GM21723 (cell line): Measurements from ENCODE around the gene HOXA3.

Experiments used
- ATAC-seq: cut with Tn5 transposase; IDR thresholded peaks from one replicate; pipeline ENCODE4 v1.9.1; 2021; ENCODE audit warnings: mild to moderate bottlenecking, moderate library complexity; ENCODE audit not compliant: unreplicated experiment

HOXA3 gene

DNA sequence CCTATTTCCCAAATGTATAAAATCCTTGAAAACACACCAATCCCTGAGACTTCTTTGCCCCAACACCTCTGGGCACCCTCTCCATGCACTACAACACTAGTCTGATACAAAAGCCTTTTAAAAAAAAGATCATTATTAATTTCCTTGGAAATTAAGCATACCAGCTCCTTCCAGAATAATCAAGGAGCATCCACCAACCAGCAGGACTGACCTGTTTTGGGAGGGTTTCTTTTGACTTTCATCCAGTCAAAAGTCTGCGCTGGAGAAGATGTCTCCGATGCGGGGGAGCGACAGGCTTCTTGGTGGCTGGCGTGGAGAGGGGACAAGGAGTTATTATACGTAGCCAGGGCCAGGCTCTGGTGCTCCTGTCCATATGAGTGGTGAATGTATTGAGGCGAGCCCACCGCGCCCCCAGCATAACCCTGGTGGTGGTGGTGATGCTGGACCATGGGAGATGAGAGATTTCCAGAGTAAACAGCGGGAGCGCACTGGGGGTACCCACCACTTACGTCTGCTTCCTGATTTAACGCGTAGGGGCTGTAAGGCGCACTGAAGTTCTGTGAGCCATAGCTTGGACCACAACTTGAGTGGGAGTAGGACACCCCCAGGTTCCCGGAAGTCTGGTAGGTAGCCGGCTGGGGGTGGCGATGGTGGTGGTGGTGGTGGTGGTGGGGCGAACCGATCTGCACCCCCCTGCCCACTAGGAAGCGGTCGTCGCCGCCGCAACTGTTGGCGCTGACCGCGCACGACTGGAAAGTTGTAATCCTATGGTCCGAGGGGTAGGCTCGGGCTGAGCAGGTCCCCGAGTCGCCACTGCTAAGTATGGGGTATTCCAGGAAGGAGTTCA lies 57.1 kb downstream of the HOXA3 start:
- ATAC-seq = no peak

DNA sequence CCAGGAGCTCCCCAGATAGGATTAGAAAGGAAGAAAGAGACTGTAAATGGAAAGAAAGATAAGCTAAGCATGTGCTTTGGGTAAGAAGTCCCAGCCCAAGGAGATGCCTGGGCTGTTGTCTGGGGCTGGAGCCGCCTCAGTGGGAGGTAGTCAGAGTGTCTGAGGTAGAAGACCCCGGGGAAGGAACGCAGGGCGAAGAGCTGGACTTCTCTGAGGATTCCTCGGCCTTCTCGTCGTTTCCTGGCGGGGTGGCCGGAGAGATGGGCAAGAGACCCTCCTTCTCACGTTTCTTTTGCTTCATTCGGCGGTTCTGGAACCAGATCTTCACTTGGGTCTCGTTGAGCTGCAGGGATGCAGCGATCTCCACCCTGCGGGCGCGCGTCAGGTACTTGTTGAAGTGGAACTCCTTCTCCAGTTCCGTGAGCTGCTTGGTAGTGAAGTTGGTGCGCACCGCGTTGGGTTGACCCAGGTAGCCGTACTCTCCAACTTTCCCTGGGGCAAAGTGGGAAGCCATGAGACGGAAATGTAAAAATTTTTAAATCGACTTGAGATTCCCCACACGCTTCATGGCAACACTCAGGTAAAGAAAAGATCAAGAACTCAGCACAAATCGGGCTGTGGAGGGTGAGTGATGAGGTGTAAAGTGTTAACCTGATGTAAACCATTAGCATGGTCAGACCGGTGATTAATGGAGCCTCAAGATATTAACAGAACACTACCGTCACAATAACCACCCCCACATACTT lies 57.9 kb downstream of the HOXA3 start:
- ATAC-seq = no peak

DNA sequence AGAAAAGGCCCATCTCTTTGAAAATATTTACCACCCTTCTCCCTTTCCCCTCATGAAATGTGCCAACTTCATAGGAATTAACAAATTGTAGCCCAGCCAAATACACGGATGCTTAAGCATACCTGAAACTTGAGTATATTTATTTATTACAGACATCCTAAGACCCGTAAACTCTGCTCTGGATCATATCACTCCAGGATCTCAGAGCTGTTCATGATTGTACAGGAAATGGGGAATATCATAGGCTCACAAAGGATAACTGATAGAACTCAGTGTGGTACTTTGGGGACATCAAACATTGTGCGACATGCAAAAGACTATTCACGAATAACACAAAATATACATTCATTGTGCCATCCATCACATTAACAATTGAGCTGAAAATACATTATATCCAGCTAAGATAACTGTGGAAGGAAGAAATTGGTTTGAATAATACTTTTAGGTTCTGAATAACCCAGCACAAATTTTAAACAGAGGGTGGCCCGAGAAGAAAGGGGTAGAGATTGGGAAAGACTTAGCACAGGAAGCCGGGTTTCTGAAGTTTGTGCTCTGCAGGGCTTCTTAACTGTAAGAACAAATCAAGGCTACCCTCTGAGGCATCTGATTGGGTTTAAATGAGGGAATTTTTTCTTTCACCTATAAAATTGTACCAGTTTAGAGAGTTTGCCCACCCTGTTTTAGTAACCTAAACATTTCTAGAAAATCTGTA lies 59.0 kb downstream of the HOXA3 start:
- no peak for ATAC-seq

DNA sequence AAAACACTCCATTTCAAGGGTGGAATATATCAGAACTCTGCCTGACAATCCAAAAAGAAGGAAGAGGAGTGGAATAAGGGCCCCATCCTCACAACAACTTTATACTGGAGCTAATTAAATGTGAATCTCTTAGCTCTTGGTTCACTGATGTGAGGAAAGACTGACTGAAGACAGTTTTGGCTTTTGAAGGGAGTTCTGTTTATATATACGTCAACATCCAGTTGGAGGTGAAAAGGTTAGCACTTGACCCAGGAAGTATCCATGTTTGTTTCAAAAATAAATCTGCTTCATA lies 59.6 kb downstream of the HOXA3 start:
- no peak for ATAC-seq

DNA sequence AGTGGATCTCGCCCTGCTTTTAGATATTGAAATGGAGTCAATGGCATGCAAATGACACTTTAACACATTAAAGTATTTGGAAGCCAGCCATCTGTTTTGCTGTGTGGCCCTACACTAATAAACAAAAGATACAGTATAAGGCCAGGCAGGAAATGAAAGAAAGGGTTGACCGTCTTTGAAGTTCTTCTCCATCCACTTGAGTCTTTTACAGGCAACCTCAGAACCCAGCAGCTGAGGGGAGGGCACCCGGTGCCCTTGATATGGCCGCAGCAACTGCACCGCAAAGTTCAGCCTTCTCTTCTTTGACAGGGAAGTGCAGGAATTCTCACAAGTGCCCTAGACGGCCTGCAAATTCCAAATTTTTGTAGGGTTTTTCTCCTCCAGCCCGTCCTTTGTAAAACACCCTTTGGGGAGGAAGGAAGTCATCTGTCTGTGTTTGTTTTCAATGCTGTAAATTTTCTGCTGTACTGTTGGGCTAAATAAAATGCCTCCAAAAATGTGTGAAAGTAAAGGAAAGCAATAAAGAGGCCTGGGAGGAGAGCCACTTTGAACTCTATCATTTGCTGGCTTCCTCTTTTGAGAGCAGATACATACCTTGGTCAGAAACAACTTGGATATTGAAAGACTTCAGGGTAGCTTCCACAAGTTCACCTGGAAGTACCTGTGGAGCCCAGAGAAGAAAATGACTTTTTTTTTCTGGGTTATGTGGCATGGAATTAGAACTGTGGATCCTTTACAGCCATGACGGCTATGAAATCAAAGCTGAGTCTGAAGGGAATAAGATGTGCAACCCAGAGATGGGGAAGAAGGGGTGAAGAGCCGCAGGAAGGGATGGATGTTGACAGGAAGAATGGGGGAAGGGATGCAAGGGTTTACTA lies 60.2 kb downstream of the HOXA3 start:
- no peak for ATAC-seq

DNA sequence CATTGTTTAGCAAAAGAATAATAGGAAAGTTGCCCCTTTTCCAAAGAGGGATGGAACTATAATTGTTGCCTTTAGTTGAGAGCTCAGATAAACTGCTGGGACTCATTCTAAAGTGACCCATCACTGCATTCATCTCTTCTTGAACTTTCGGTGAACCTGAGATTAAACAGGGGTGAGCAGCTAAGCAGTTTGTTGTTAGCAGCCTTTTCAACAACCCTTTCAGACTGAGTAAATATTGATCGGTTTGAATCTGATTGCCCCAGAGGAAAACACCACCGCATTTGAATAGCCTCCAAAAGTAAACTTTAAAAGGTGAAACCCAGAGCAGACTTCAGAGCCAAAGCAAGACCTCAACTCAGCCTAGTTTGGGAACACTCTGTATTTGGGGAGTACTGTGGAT lies 61.3 kb downstream of the HOXA3 start:
- no peak for ATAC-seq

DNA sequence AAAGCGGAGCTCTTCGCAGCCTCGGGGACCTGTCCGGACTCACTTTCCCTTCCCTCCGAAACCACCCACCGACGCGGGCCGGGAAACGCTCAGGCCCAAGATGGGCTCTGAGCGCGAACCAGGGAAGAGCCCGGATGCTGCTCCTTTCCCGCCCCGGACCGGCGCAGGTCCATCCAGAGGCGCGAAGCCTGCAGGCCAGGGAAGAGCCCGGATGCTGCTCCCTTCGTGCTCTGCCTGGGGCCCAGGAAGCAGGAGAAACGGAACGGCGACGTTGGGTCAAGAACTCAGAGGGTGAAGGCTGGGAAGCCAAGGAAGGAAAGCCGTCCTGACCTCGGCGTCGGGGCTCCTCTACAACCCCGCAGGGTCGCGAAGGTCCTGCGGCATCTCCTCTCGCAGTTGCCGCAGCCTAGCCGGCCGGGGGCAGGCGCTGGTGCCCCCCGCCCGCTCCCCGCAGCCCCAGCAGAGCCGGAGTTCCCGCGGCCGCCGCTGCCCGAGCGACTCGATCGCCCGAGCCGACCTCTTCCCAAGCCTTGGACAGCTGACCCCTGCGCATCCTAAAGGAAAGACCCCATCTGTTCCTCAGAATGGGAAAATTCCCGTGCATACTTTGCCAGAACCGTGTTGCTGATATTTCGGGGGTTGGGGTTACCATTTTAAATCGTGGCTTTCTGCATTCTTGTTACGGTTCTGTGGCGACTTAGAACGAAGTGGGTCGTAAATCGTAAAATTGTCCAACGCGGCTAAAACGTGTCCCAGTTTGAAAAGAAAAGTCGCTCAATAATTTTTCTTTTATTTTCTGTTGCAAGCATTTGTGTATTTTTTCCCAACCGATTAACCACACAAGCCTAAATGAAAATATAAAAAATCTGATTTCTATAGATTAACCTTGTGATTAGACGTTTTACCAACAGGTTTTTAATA lies 64.1 kb downstream of the HOXA3 start:
- no peak for ATAC-seq

DNA sequence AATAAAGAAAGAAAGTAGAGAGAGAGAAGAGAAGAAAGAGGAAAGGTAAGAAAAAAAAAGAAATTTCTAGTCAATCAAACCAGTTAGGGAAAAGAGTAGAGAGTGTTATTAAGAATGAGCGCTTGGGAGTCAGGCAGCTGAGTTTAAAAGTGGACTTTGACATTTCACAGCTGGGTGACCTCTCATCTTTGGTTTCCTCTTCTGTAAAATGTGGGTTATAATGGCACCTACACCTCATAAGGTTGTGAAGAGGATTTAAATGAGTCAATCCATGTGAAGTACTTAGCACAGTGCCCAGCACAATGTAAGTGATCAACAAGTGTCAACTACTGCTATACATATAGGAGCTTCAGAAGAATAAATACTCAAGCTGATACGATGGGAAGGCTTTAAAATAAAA lies 68.7 kb downstream of the HOXA3 start:
- ATAC-seq = no peak

DNA sequence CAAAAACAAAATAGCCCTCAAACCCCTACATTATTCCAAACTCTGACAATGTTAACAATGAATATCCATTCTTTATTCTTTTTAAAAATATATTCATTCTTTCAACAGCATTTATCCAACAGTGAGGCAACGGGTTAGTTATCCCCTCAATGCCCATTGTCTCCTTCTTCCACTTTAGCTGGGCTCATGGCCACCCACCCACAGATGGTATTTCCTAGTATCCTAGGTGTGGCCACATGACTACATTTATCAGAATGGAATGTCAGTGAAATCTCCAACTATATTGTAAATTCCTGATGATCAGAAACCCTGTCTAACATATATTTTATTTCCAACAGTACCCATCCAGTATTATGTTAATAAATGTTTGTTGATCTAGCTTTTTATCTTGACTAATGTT lies 70.2 kb downstream of the HOXA3 start:
- ATAC-seq = no peak

DNA sequence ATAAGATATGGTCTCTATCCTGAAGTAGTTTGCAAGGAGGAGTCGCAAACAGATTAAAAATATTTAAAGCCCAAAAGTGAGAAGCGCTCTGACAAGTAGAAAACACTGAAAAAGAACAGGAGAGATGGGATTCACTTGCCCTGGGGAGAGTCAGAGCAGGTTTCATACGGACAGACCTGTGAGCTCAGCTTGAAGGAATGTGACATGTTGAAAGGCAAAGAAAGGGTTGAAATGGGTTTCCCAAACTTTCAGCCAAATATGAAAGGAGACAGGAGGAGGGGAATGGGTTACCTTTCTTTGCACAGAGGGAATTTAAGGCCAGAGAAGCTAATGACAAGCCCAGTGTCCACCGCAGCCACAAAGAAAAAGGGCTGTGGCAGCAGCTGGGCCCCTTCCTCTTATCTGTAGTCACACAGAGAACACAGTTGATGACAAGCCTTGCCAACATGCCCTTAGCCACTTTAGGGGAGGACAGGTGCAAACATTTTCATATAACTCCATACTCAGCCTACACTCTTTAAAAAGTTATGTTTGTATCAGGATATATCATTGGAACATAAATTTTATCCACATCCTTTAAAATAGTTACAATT lies 71.4 kb downstream of the HOXA3 start:
- ATAC-seq = no peak

DNA sequence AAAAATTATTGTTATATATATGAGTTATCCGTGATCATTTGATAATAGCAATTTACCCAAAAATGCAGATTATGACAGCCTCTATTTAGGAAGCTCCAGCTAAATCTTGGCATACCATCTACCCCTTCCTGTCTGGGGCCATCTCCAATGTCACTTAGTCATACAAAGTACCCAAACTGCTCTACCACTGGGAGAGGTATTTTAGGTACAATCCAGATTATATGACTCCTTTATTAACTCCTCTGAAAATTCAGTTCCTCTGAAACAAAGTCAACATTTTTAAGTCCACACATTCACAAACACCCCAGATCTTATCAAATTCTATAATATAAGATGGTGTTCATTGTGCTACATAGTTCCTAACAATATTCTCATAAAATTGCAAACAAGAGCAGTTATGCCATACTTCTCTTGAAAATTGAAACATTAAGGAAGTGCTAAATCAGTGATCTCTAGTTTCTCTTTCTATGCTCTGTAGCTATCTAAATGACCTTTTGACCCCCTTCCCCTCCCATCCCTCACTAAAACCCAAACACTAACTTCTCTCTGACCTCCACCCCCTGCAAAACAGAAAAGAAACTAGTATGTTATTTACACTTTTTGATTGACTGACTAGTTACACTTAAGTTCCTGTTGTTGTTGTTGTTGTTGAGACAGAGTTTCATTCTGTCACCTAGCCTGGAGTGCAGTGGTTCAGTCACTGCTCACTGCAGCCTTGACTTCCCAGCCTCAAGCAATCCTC lies 73.0 kb downstream of the HOXA3 start:
- no peak for ATAC-seq

DNA sequence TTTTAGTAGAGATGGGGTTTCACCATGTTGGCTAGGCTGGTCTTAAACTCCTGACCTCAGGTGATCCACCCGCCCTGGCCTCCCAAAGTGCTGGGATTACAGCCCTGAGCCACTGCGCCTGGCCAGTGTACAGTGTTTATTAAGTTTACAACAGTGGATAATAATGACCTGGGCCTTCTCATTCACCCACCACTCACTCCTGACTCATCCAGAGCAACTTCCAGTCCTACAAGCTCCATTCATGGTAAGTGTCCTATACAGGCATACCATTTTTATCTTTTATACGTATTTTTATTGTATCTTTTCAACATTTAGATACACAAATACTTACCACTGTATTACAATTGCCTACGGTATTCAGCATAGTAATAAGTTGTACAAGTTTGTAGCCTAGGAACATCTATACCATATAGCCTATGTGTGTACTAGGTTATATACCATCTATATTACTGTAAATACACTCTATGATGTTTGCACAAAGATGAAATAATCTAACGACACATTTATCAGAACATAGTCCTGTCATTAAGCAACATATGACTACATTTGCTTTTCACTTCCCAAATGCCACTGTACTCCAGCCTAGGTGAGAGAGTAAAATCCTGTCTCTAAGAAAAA lies 73.7 kb downstream of the HOXA3 start:
- no peak for ATAC-seq

DNA sequence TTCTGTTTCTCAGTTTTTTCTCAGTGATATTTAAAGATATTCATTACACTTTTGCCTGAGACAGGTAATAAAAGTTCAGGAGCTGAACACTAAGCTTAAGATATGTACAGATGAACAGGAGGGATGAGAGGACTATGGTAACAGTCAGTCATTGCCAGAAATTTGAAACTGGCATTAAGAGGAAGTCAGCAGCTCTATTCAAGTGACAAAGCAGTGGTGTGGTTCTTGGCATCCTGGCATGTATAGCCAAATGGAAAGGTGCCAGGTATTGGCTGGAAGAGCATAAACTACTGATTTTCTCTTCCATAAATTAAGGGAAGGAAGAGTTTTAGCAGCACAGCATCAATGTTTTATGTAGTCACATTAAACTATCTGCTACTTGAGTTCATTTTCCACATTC lies 79.3 kb downstream of the HOXA3 start:
- no peak for ATAC-seq

DNA sequence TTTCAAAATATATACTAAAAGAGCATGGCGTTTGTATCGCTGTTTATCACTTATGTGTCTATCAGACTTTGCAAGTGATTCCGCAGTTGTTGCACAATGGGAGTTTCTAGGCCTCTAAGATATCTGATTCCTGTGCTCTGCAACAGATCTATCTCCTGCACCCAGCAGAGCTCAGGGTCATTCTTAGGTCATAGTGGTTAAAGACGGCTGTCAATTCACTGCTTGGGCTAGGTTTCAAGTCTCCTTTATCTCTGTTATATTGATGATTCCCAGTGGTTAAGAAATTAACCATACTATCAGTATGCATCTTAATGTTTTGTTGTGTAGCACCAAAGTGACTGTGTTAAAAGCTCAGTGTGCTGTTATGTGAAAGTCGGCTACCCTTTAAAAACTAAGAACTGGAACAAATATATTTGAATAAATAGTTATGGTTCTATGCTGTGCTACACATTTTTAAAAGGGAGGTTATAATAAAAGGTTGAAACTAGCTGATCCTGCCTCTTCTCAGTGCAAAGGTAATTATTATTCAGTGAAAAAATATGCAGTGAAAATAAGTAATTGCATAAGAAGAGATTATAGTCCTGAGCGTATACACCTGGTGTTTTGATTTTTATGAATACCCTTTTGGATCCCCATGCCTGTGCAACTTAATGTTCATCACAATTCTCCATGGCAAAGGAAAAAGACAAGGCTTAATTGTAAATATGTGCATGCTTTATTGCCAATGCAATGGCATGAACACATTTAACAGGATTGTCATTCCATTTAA lies 80.6 kb downstream of the HOXA3 start:
- ATAC-seq = no peak

DNA sequence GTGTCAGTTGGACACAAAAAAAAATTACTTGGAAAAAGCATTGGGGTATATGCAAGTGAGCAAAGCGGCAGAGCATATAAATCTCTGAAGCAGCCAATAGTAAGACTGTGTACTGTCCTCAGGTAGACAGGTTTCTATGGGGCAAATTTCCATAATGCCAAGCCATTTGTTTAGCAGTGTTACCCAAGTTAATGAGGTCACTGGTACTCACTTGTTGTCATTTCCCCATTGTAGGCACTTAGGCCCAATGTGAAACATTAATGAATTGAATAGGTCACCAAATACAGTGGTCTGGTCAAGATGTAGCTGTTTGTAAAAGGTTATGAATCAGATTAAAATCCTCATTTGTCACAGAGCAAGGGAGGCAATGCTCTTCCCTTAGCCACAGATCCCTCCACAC lies 84.1 kb downstream of the HOXA3 start:
- no peak for ATAC-seq

DNA sequence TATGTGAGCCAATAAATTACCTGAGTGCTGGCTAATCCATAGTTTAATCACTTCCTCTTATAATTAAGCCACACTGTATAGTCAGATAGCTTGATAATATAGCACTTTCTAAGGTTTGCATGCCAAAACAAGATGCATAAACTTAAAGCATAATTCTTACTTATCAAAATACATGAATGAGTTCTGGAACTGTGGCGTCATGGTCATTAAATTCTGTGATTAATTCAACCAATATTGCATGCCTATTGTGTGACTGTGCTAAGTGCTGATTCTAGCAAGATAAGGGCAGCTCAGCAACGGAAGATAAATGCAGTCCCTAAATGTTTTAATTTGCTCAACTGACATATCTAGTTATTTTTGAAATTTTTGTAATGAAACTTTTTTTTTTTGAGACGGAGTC lies 86.2 kb downstream of the HOXA3 start:
- ATAC-seq = no peak

DNA sequence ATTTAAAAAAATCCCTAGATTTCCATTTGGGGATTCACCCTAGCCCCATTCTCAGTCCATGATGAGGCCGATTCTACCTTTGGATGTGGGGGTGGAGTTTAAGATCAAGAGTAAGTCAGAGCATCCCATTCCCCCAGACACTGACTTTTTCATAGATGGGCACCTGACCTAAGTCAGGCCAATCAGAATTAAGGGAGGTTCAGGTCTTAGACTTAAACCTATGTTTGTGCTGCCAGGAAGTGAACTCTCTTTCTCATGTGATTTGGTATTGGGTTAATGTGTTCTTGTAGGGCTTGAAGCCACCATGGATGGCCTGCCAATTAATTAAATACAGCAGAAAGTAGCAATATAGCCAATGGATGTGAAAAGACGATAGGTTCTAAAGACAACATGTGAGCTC lies 86.7 kb downstream of the HOXA3 start:
- no peak for ATAC-seq

DNA sequence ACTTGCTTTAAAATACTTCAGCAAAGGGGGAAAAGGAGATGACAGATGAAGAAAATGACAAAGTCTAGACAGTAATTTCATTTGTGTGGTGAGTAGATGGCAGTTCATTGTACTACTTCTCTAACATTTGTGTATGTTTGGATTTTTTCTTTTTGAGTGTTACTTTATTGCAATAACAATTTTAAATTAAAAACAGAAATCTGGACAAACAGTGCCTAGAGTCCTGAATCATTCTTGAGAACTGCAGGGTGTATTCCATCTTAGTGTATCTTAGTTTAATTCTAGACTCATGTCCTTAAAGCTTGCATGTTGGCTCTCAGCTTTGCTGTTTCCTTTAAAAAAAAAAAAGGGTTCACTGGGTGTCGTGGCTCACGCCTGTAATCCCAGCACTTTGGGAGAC lies 87.7 kb downstream of the HOXA3 start:
- ATAC-seq = no peak
